H7 (cell line): ENCODE measurements around the gene CEP170B. TPM values are rescaled to one million over a fixed set of nuclear protein-coding genes. Genes with fewer than 3 reads are reported as not detected.
A peak's percentile ranks its signal among the peaks of the same experiment; 100 is the strongest.

Source experiments
- DNase-seq: peaks from one replicate; pipeline ENCODE4 v3.0.0; 2012
- H3K27me3 ChIP-seq: 2 replicates; pipeline ENCODE4 v1.6.0; 2011; ENCODE audit warnings: mild to moderate bottlenecking, low read length; ENCODE audit not compliant: control insufficient read depth, insufficient read depth
- H3K36me3 ChIP-seq: replicated peaks from 2 replicates; pipeline ENCODE4 v1.5.1; 2011; ENCODE audit warnings: low read length; ENCODE audit not compliant: control insufficient read depth, insufficient read depth
- H3K4me3 ChIP-seq: 2 replicates; pipeline ENCODE4 v1.5.1; 2011; ENCODE audit warnings: low read depth, mild to moderate bottlenecking, control low read depth, low read length, moderate library complexity; ENCODE audit not compliant: insufficient read depth
- total RNA-seq: library from RNA; depleted of rRNA; stranded (reverse); fragments of >200 nt; shearing (Covaris generic); gene quantifications from 2 replicates; pipeline ENCODE4 v1.2.3, GENCODE V29; 2014; rRNA removed

CEP170B gene
- 20.8 and 21.4 TPM in 2 replicates for total RNA-seq

DNA sequence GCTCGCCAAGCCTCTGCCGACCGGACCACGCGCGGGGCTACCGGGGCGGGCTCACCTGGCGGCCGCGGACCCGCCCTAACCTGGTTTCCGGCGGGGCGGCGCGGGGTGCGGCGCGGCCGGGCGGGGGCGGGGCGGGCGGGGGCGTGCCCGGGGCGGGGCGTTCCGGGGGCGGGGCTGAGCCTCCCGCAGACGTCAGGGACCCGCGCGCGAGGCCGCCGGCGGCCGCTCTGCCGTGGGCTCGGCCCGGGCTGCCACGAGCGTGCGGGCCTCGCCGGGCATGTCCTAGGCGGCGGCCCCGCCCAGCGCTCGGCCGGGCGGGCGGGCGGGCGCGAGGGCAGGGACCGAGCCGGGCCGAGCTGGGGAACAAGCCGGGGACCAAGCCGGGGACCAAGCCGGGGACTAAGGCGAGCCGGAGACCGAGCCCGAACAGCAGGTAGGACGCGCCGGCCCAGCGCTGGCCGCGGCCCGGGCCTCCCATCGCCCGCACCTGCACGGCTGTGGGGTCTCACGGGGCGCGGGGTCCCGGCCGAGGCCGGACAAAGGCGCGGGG is at the start of gene CEP170B:
Gene CEP170B (plus strand): TSS at position 188 of the 550 bp plus-strand sequence. CDS start 3,183 bp downstream, outside the sequence.
- Histone ChIP-seq H3K36me3 (peaks cover 4% of the 10 kb centered on the region), H3K27me3 (peaks cover 11% of the 10 kb centered on the region; the same call in 1 of the 2 replicates), H3K4me3 (peak within 1 kb of the TSS; percentile 83)
- DNase-seq: peak; percentile 98

DNA sequence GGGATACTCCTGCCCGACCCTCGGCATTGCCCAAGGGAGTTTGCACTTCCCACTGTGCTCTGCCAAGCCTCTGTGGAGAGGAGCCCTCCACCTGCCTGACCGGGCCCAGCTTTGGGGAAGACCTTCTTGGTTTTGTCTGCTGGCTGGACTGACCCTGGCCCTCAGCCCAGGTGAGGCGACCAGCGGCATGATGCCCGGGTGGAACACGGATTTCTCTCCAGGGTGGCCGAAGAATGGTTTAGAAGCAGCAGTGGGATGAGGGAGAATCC is 48.5 kb upstream of the CEP170B start:
- DNase-seq: no peak
- Histone ChIP-seq H3K4me3 (peak overlapping the region; percentile 94), H3K36me3 (no peaks in the 10 kb centered on the region)

DNA sequence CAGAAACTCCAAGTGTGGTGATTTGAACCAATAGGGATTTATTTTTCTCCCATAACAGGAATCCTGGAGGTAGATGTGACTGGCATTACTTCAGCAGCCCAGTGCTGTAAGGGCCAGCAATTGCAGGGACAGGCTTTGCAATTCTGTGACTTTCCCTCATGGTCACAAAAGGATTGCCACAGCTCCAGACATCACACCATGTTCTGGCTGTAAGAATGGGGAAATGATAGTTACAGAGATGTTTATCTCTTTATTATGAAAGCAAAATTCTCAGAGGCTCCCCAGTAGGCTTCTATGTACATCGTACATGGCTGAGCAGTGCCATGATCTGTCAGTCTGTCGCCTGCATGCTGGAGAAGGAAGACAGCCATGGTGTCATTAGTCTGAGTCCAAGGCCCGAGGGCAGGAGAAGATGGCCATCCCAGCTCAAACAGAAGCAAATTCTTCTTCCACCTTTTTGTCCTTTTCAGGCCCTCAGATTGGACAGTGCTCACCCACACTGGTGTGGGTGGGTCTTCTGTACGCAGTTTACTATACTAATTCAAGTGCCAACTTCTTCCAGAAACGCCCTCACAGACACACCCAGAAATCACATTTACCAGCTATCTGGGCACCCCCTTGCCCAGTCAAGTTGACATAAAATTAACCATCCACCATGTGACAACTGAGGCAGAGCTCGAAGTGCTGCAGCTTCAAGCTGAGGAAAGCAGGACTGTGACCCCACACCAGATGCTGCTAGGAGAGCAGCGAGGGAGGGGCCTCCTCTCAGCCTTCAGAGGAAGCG is 46.9 kb upstream of the CEP170B start:
- Histone ChIP-seq H3K4me3 (no peak overlapping the region), H3K27me3 (no peaks in the 10 kb centered on the region; the same call in 1 of the 2 replicates), H3K36me3 (no peaks in the 10 kb centered on the region)
- no peak for DNase-seq

More for the DNA sequence above, 48.5 kb upstream of the CEP170B start:
- no peaks in the 10 kb centered on the region; the same call in 1 of the 2 replicates for H3K27me3 ChIP-seq

DNA sequence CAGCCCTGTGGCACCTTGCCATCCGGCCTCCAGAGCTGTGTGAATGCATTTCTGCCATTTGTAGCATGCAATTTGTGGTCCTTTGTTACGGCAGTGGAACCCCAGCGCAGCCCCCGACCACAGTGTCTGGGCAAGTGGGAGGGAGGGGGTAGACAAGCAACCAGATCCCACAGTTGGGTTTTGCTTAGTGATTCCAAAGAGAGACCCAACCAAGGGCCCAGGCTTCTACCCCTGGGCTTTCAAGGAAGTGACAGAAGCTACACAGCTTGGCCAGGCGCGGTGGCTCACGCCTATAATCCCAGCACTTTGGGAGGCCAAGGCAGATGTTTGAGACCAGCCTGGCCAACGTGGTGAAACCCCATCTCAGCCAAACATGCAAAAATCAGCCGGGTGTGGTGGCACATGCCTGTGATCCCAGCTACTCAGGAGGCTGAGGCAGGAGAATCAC is 46.3 kb upstream of the CEP170B start:
- Histone ChIP-seq H3K27me3 (no peaks in the 10 kb centered on the region; the same call in 1 of the 2 replicates), H3K36me3 (no peaks in the 10 kb centered on the region), H3K4me3 (no peak overlapping the region)
- peak; percentile 18 for DNase-seq

DNA sequence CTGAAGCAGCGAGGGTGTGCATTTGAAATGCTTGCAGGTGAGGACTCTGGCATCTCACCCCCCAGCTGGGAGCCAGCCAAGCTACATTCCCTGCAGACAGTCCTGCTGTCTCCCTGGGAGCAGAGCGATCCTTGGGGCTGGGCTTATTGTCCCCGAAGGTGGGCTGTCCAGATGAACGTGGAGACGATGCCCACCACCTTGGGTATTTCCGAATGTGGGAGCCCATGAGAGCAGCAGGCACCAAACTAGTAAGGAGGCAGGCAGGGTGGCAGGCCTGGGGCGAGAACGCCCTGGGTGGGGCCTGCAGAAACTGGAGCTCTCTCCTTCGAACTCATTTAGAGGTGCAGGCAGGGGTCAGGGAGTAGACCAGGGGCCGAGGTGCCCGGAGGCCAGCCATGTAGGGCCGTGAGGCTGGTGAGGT is 45.7 kb upstream of the CEP170B start:
- peak; percentile 26 for DNase-seq
- H3K27me3 ChIP-seq: no peaks in the 10 kb centered on the region; the same call in 1 of the 2 replicates

DNA sequence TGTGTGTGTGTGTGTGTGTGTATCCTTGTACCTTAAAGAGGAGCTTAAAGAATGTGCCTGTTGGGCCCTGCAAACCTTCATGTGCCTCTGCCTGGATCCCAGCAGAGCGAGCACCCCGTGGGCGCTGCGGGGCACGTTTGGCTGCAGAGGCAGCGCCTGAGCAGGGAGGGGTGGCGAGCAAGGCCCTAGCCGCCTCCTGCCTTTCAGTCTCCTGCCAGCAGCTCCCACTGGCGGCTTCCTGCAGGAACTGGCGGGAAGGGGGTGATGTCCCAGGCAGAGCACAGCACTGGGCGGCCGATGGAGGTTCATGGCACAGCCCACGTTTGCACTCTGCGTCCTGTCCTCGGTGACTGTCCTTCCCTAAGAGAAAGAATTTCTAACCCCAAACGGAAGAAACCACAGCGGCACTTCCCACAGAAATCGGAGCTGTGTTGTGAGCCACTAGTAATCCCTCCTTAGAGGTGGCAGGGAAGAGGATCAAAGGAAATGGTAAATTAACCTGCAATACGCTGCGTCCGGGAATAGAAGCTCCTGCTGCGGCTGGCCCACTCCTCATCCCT is 44.3 kb upstream of the CEP170B start:
- no peak overlapping the region for H3K4me3 ChIP-seq
- H3K27me3 ChIP-seq: peaks cover 4% of the 10 kb centered on the region
- no peaks in the 10 kb centered on the region for H3K36me3 ChIP-seq
- DNase-seq: peak; percentile 92

More for the DNA sequence above, 45.7 kb upstream of the CEP170B start:
- Histone ChIP-seq H3K36me3 (no peaks in the 10 kb centered on the region), H3K4me3 (no peak overlapping the region)

DNA sequence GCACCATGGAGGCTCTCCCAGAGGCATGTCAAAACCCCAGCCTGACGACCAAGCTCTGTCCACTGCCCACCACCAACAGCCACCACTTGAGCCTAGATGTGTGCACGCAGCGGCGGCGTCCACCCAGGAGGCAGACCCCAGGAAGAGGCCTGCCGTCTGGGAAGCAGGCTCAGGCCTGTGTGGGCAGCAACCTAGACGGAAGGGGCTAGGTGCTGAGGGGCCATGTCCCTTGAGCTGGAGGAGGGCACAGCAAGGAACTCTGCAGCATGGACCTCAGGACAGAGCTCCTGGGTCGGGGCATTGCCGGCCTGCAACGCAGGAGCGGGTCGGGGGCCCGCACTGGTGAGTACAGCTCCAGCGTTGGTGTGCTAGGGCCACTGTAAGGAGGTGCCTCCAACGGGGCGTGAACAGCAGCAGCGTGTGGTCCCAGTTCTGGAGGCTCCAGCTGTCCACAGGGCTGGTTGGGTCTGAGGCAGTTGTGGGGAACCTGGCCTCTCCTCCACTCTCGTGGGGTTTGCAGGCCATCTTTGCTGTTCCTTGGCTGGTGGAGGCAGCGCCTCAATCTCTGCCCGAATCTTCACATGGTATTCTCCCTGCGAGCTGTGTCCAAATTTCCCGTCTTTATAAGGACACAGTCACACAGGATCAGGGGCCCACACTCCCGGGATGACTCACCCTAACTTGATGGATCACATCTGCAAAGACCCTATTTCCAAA is 43.7 kb upstream of the CEP170B start:
- H3K27me3 ChIP-seq: peaks cover 4% of the 10 kb centered on the region
- no peak for DNase-seq
- H3K4me3 ChIP-seq: no peak overlapping the region
- H3K36me3 ChIP-seq: no peaks in the 10 kb centered on the region

DNA sequence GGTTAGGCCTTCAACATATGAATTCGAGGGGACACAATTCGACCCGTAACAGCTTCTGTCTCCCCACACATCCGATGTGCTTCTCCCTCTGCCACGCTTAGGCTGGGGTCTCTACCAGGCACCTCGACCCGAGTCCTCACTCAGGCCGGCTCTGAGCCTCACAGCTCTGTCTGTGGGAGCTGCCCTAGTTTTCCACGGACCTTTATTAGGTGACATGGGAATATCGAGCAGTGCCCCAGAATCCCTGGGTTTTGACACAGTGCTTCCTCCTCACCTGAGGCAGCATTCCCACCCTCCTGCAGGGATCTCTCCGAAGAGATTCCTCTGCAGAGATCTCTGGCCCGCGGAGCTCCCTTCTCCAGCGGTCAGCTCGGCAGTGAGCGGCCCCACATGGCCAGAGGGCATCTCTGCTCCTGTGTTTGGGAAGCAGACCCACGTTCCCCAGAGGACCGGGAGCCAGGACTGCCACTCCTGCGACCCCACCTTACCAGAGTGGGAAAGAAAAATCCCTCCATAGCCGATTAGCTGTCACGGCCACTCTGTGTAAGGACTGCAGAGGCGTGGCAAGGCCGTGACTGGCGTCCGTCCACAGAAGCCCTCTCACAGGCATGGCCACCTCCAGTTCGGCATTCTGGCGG is 43.0 kb upstream of the CEP170B start:
- H3K27me3 ChIP-seq: peaks cover 5% of the 10 kb centered on the region
- no peak overlapping the region for H3K4me3 ChIP-seq
- DNase-seq: peak; percentile 28
- H3K36me3 ChIP-seq: no peaks in the 10 kb centered on the region

DNA sequence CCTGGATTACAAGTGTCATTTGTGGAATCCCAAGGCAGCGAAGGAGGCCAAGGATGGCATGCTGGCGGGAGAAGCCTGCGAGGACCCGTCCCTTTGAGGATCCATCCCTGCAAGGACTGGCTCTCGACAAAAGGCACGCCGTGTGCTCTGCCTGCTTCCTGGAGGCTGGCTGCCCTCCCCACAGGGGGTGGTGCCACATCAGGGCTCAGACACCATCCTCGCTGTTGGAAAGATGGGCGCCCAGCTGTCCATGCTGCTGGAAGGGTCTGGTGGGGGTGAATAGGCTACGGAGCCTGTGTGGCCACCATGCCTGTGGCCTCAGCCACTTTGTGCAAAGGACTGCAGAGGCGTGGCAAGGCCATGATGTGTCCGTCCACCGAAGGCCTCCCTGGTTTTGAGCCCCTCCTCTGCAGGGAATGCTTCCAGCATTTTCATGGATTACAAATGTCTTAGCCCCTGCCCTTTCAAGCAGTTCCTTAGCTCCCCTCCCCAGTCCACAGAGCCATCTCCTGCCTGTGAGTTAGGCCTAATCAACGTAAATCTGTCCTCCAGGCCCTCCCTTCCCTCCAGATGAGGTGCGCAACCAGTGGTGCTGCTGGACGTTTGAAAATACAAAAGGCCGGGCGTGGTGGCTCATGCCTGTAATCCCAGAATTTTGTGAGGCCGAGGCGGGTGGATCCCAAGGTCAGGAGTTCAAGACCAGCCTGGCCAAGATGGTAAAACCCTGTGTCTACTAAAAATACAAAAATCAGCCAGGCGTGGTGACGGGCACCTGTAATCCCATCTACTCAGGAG is 42.0 kb upstream of the CEP170B start:
- DNase-seq: peak; percentile 18
- Histone ChIP-seq H3K4me3 (no peak overlapping the region), H3K27me3 (peaks cover 9% of the 10 kb centered on the region), H3K36me3 (no peaks in the 10 kb centered on the region)

DNA sequence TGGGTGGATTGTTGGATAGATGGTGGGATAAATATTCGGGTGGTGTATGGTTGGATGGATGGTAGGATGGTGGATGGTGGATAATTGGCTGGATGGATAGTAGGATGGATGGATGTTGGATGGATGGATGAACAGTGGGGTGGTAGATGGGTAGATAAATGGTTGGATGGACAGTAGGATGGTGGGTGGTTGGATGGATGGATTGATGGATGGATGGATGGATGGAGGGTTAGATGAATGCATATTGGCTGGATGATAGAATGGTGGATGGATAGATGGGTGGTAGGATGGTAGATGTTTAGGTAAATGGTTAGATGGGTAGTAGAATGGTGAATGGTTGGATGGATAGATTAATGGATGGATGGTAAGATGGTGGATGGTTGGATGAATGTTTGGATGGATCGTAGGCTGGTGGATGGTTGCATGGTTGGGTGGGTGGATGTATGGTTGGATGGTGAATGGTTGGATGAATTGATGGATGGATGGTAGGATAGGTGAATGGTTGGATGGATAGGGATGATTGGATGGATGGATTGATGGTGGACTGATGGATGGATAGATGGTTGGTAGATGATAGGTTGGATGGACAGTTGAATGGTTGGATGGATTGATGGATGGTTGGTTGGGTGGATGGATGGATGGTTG is 40.6 kb upstream of the CEP170B start:
- H3K27me3 ChIP-seq: peaks cover 10% of the 10 kb centered on the region
- H3K36me3 ChIP-seq: no peaks in the 10 kb centered on the region
- no peak for DNase-seq
- H3K4me3 ChIP-seq: no peak overlapping the region

DNA sequence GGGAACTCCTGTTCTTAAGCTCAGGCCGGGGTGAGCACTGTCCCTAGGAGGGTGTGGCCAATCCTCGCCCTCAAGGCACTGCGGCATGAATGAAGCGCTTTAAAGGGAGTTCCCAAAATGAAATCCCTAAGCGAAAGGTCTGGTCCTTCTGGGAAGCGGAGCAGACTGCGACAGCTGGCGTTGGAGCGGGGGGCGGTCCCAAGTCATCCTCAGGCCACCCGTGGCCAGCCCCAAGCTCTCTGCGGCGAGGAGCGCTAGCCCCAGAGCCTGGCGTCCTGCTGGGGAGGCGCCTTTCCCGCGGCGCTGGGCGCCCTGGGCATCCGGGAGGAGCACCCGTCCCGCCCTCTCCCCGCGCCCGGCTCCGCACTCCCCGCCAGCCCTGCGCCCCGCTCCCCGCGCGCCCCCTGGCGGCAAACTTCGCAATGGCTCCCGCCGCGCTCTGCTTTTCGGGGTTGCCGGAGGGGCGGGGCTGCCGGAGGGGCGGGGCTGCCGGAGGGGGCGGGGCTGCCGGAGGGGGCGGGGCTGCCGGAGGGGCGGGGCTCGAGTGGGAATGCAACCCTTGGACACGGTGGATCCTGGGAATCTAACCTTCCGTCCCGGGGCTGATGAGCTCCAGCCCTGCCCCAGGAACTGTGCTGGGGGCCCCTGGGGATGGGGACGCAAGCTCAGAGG is 38.7 kb upstream of the CEP170B start:
- no peaks in the 10 kb centered on the region for H3K36me3 ChIP-seq
- H3K27me3 ChIP-seq: peaks cover 10% of the 10 kb centered on the region
- H3K4me3 ChIP-seq: peak overlapping the region; percentile 71
- peak; percentile 99 for DNase-seq

DNA sequence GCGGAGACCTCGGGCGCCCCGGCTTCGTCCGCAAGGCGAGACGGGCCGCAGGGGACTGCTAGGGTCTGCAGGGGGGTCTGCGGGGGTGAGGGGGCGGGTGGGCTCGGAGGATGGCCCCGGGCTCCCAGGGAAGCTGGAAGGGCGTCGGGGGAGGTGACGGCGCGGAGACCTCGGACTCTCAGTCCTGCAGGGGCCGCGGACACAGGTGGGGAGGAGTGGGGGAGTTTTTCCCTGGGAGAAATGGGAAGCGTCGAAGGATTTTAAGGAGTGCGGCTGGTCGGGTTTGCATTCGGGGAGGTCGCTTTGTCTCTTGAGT is 38.2 kb upstream of the CEP170B start:
- peak overlapping the region; percentile 45 for H3K4me3 ChIP-seq
- H3K36me3 ChIP-seq: no peaks in the 10 kb centered on the region
- no peak for DNase-seq
- H3K27me3 ChIP-seq: peaks cover 10% of the 10 kb centered on the region
